B cell (primary cell): Measurements from ENCODE around the gene EGFR.

Experiments used
- CTCF ChIP-seq: fragments of 200-600 bp; IDR thresholded peaks from one replicate; pipeline ENCODE4 v1.8.0; 2022; ENCODE audit warnings: antibody characterized with exemption, mild to moderate bottlenecking
- EZH2 ChIP-seq: IDR thresholded peaks from 2 replicates; pipeline ENCODE4 v1.6.1; 2012; ENCODE audit warnings: borderline replicate concordance, low read depth, mild to moderate bottlenecking, moderate library complexity, low read length; ENCODE audit not compliant: insufficient read depth, poor library complexity, severe bottlenecking

GRCh38 chr7:55070271-55070743 is 51.5 kb downstream of the EGFR start:
- TF ChIP-seq EZH2, result no peak
- no peak for TF ChIP-seq CTCF
